ENCODE results near the gene MYO5B.
A peak's percentile ranks its signal among the peaks of the same experiment; 100 is the strongest.

Gene MYO5B

DNA sequence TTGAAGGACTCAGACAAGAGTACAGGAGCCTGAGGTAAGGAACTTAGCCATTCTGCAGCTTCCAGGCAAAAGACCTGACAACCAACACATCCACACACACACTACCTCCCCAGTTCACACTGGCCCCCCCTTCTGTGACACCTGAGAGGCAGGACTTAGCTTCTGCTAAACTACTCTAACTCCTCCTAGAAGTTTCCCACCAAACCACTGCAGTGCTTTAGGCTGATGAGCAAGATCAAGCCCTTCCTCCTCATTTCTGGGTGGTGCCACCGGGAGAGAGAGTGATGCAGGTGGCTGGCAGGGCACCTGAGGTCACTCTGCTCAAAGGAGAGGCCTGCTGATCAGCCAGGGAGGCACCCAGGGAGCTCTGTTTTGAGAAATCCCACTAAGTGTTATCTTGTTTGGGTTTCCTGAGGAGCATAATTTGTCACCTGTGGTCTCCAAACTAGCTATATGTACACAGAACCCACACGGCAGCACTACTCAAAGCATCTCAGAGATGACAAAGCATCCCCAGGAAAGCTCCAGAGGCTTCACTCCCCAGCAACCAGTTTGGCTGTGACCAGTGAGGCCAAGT lies 188.4 kb downstream of the MYO5B start:
- DNase-seq: no peak

- no peak for DNase-seq
These were observed 190.9 kb downstream of the MYO5B start for GRCh38 chr18:50004013-50004412.

- peak; percentile 35 for DNase-seq
These were observed 192.2 kb downstream of the MYO5B start for GRCh38 chr18:50002781-50003180.

DNA sequence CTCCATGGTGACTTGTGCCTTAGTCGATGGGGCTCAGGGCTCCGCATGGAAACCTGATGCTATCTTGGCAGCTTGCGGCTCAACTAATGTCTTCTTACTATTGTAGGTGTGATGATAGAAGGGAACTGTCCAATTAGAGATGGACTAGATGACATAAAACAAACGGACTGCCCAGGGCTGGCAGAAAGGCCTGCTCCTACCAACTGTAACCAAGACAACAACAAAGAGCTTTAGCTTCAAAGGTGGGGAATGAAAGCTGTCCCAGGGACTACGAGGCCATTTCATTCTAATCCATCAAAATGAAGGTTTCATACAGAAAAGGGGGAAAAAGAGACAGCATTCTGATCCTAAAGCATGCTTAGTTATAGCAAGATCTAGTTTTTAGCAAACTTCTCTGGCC lies 194.7 kb downstream of the MYO5B start:
- DNase-seq: no peak

GRCh38 chr18:49999128-49999527 lies 195.8 kb downstream of the MYO5B start:
- DNase-seq: no peak

DNA sequence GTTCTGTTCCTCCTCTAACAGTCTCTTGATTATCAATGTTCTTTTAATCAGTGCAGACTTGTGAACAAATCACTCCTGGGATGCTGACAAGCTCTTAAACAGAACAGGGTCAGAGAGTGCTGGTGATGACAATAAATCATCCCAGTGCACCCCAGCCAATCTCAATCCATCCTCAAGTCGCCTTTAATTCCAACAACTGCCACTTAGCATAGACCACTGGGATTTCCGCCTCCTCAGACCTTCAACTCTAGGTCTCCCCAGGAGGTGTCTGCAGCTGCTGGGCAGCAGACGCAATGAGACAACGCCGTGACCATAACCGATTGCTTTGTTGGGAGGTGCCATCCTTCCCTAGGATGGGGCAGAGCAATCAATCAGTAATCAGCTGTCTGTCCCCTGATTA lies 197.4 kb downstream of the MYO5B start:
- DNase-seq: peak; percentile 40

- DNase-seq: no peak
These were observed 200.5 kb downstream of the MYO5B start for GRCh38 chr18:49994410-49994809.

- DNase-seq: no peak
These were observed 201.6 kb downstream of the MYO5B start for GRCh38 chr18:49993299-49993698.

- no peak for DNase-seq
These were observed 206.2 kb downstream of the MYO5B start for GRCh38 chr18:49988733-49989132.

DNA sequence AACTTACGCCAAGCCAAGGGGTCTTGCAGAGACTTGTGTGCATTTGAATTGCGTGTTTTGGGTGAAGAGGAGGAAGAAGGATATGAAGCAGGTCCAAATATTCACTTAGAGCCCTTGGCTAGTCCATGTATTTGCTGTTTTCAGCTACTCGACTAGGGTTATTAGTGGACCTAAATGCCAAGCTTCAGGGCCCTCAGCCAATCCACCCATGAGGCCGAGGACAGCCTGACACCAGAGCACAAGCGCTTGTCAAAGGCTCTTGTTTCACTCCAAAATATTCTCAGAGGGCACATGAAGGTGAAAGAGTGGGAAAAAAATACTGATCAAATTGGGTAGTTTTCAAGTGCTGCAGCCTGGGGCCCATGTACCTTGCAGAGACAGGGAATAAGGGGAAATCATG lies 206.8 kb downstream of the MYO5B start:
- DNase-seq: no peak

DNA sequence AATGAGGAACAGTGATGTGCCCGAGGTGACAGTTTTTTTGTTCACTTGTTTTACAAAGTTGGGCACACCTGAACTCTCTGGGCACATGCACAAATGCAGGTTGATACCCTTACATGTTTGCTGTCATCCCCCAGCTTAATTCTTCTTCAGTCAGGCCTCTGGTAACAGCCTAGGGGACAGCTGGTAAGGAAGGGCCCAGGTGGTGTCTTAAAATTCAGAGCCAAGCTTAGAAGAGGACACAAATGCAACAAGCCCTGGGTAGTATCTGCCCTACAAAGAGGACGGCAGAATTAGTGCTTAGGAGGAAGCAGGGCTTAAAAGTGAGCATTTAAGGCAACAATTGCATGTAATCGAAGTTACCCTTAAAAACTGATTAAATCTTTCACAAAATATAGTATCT lies 209.7 kb downstream of the MYO5B start:
- DNase-seq: no peak

- no peak for DNase-seq
These were observed 214.1 kb downstream of the MYO5B start for GRCh38 chr18:49980896-49981295.

DNA sequence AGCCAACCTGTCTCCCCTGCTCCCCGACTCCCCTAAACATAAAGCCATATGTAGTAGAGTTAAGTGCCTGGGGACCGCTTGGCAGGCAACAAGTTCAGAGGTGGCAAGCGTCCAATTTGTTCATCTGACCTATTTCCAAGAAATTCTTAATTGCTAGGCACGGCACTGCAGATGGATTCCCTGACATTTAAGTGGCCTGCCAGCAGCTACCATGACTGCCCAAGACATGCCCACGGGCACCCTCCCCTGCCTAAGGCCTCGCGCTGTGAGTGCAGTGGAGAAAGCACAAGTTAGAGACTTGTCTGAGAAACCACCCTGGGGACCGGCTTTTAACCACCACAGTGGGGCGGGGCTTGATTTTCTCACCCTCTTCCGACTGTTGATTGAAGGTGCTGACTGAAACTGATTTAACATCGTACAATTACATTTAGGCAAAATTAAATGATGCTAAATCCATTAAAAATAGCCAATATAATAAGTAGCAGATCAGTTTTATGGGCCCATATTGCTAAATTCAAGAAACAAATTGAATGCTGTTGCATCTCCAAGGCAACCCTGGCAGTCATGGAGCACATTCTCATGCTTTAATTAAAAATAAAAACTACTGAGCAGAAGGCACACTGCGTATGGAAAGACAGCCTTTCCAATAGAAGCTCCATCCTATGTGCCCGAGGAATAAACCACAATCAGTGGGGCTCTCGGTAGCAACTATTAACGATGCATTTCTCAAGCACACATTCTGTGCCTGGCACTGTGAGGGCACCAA lies 218.0 kb downstream of the MYO5B start:
- DNase-seq: no peak

GRCh38 chr18:49976001-49976400 lies 218.9 kb downstream of the MYO5B start:
- no peak for DNase-seq

- DNase-seq: no peak
These were observed 220.9 kb downstream of the MYO5B start for GRCh38 chr18:49974079-49974478.

DNA sequence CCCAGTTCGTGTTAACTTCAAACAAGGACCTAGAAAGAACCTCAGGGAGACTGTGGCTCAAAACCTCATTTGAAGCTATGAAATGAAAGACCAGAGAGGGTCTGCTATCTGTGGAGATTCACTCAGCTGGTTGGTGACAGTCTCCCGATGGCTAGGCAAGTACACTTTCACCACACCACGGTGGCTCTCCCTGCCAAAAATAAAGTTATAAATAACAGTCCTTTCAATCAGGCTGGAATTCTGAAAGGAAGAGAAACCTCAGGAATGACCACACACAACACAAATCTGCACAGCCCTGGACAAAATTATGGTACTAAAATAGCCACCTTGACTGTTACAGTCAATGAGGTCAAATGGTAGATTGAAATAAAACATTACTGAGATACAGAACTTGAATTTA lies 221.4 kb downstream of the MYO5B start:
- no peak for DNase-seq

DNA sequence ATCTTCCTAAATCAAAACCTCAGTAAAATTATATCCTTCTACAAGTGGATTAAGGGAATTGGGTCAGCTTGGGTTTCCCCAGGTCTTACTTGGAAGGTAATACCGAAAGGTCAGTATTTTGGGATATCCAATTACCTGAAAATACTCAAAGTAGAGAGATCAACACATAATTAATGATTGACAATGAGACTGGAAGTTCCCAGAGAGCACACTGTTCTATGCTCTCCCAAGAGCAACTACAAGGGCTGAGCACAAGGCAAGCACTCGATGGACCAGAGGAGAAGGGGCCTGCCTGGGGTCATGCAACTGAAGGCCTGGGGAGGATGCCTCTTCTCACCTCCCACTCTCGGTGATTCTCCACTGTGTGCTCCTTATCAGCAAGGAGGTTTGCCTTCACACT lies 222.4 kb downstream of the MYO5B start:
- DNase-seq: no peak

DNA sequence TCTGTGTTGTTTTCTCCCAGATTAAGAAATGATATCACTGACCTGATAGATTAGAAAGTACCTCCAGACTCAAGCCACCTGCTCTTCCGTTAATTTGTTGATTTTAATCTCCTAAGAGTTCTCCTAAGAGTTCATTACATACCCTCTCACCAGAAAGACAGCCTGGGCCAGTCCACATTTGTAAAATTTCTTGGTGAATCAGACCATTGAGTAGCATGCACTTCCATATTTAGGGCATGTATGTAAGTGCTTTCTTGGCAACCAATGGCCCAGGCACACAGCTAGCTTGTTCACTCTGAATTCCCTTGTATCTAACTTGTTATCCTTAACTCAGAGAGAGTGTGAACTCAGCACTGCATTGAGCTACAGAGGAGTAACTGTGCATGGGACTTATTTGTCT lies 223.5 kb downstream of the MYO5B start:
- no peak for DNase-seq

DNA sequence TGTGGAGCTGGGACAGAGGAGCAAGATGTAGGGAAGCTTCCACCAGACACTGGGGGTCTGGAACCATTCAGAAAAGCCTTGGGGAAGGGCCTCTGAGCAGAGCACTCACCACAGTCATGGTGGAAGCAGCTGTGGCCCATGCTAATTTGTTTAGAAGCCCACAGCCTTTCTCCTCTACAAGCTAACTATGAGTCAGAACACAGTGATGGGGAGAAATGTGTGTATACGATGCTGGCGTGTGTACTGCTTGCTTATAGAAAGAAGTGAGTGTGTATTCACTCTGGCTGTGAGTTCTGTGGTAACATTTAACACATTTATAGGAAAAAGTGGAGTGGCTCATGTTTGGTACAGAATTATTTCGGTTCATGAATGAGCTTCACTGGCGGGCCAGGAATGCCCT lies 224.6 kb downstream of the MYO5B start:
- DNase-seq: no peak

- DNase-seq: no peak
These were observed 226.2 kb downstream of the MYO5B start for GRCh38 chr18:49968644-49969309.

DNA sequence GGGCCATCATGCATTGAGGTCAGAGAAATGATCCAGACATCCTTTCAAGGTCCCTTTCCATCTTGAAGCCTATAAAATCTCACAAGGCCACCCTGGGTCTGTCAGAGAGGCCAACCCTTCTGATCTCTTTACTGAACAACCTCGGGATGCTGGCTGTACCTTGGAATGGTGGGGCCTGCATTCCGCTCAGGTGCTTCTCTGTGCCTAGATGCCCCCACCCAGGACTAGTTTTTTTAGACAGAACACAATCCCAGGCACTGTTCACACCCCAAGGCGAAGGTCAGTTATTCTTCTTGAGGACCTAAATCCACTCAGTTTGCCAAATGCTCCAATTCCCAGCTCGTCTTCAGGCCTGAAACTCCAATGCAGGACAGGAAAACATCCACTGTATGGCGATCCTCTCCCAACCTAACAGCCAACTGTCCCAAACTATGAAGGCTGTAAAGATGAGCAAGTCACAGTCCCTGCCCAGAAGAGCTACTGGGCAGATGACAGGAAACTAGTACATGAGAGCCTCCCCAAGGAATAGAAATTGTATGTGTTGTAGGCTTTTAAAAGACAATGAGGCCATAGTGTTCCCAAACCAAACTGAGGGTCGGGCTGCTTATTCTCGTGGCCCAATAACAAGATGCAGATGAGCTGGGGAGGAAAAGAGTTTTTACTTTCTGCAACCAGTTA lies 227.2 kb downstream of the MYO5B start:
- no peak for DNase-seq

DNA sequence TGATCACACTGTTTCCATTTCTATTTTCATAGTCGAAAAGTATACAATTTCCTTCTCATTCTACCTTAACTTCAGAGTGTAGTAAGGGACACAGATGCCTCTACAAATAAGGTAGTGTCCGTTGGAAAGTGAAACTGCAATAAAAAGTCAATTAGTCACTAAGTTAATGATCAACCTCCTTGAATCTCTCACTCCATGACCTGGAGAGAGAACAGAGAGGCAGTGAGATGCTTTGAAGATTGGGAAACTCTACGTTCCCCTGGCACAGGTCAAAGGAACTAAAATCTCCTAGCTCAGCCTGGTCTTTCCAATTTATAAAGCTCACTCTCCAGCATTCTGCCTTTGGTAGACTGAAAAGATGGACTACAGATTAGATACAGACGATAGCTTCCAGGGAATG lies 227.8 kb downstream of the MYO5B start:
- DNase-seq: no peak

DNA sequence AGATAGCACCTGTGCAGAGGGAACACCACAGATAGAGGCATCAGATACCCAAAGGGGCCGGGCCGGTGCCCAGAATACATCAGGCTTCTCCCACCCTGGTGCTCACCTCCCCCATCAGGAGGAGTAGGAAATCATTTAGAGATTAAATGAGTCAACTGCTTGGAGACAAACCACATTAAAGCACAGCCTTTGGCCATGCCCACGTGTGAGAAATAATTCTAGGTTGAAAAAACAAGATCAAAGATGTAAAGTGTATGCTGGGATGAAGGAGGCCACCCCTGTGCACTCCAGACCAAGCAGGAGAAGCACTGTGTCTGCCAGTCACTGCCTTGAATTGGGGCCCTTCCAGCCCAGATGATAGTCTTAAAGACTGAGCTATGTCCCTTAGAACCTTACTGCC lies 228.9 kb downstream of the MYO5B start:
- DNase-seq: no peak

GRCh38 chr18:49963217-49963616 lies 231.7 kb downstream of the MYO5B start:
- DNase-seq: no peak

All from retina (tissue), 1 donor.